GM19324 (cell line): Measurements from ENCODE around the gene AGPAT1.

Experiments
- ATAC-seq: cut with Tn5 transposase; IDR thresholded peaks from one replicate; pipeline ENCODE4 v1.9.1; 2021; ENCODE audit warnings: mild to moderate bottlenecking, moderate library complexity; ENCODE audit not compliant: unreplicated experiment, low FRiP score

The AGPAT1 gene

GRCh38 chr6:32127409-32127716 lies 48.5 kb downstream of the AGPAT1 start:
- no peak for ATAC-seq

GRCh38 chr6:32126880-32127279 lies 49.0 kb downstream of the AGPAT1 start:
- no peak for ATAC-seq

- ATAC-seq: no peak
These were observed 52.2 kb downstream of the AGPAT1 start for GRCh38 chr6:32123681-32124080.

GRCh38 chr6:32120573-32121059 lies 55.3 kb downstream of the AGPAT1 start:
- ATAC-seq: no peak

- ATAC-seq: no peak
These were observed 56.9 kb downstream of the AGPAT1 start for GRCh38 chr6:32118782-32119628.
